Fibroblast of lung (primary cell): Measurements from ENCODE around the gene DYRK1A. TPM values are rescaled to one million over a fixed set of nuclear protein-coding genes. Genes with fewer than 3 reads are reported as not detected.

Source experiments
- DNase-seq, 2 donors: peaks; one replicate each; pipeline versions ENCODE4 v3.0.0 to v3.0.0-alpha.2; 2010; ENCODE audit warnings: low read depth in 2 of 2
- H2AFZ ChIP-seq: 2 replicates; pipeline ENCODE4 v1.5.1; 2012; ENCODE audit warnings: low read length, control low read depth, inconsistent platforms
- H3K27ac ChIP-seq: 2 replicates; pipeline ENCODE4 v1.5.1; 2011; ENCODE audit warnings: low read length, control low read depth; ENCODE audit not compliant: insufficient read depth
- H3K27me3 ChIP-seq: 2 replicates; pipeline ENCODE4 v1.5.1; 2011; ENCODE audit warnings: mild to moderate bottlenecking, low read length; ENCODE audit not compliant: control insufficient read depth, insufficient read depth
- H3K36me3 ChIP-seq: 2 replicates; pipeline ENCODE4 v1.5.1; 2011; ENCODE audit warnings: low read length; ENCODE audit not compliant: control insufficient read depth, insufficient read depth
- H3K4me1 ChIP-seq: 2 replicates; pipeline ENCODE4 v1.5.1; 2011; ENCODE audit warnings: low read length; ENCODE audit not compliant: control insufficient read depth, insufficient read depth; ENCODE audit errors: extremely low read depth
- H3K4me2 ChIP-seq: 2 replicates; pipeline ENCODE4 v1.5.1; 2011; ENCODE audit warnings: low read length, control low read depth; ENCODE audit not compliant: insufficient read depth; ENCODE audit errors: extremely low read depth
- H3K4me3 ChIP-seq, 4 experiments: fragments of 200-600 bp in 1 of 4; sonication (generic) in 1 of 4; replicated peaks in 1 of 4; 2 replicates each; pipeline ENCODE4 v1.5.1; 2011 to 2016; ENCODE audit warnings: low read length in 4 of 4, low read depth in 3 of 4, mild to moderate bottlenecking in 3 of 4, control low read depth in 2 of 4, inconsistent platforms in 1 of 4, mixed read lengths in 1 of 4; ENCODE audit not compliant: insufficient read depth in 1 of 4; ENCODE audit errors: control extremely low read depth in 1 of 4
- H3K79me2 ChIP-seq: 2 replicates; pipeline ENCODE4 v1.5.1; 2012; ENCODE audit warnings: mild to moderate bottlenecking, low read length, inconsistent platforms; ENCODE audit not compliant: control insufficient read depth, insufficient read depth
- H3K9ac ChIP-seq: 2 replicates; pipeline ENCODE4 v1.5.1; 2011; ENCODE audit warnings: mild to moderate bottlenecking, low read length, control low read depth; ENCODE audit not compliant: insufficient read depth
- H3K9me3 ChIP-seq: 2 replicates; pipeline ENCODE4 v1.5.1; 2012; ENCODE audit warnings: low read depth, low read length; ENCODE audit not compliant: control insufficient read depth, insufficient read depth
- H4K20me1 ChIP-seq: 2 replicates; pipeline ENCODE4 v1.5.1; 2011; ENCODE audit warnings: low read length; ENCODE audit not compliant: control insufficient read depth, insufficient read depth; ENCODE audit errors: extremely low read depth
- EZH2 ChIP-seq: IDR thresholded peaks from 2 replicates; pipeline ENCODE4 v1.5.1; 2012; ENCODE audit warnings: low read length, control low read depth, mild to moderate bottlenecking; ENCODE audit errors: missing control alignments
- polyA plus RNA-seq, 2 donors: library from polyadenylated mRNA; depleted of rRNA in 1 of 2; stranded (reverse) in 1 of 2; unstranded in 1 of 2; fragments of >200 nt; gene quantifications; 2 replicates each; pipeline ENCODE4 v1.2.1, GENCODE V29; 2011 to 2012; ENCODE audit warnings: missing spikeins in 1 of 2
- total RNA-seq: library from RNA; depleted of rRNA; stranded (reverse); fragments of >200 nt; gene quantifications from 2 replicates; pipeline ENCODE4 v1.2.1, GENCODE V29; 2014
- TF ChIP-seq, protein P1 (sequence below), 2 donors: IDR thresholded peaks in 1 of 2; conservative IDR thresholded peaks in 1 of 2; 1 replicate in 1 of 2; 2 replicates in 1 of 2; pipeline ENCODE4 v1.5.1; 2011 to 2012; ENCODE audit warnings: low read length in 2 of 2, control low read depth in 1 of 2, inconsistent platforms in 1 of 2, low read depth in 1 of 2, mild to moderate bottlenecking in 1 of 2

The DYRK1A gene
- total and polyA plus RNA-seq, 2 donors (not counting 1 experiment from before 2014, with no cell fraction given): 45.9 to 64.1 TPM

GRCh38 chr21:37338671-37339551 lies 27.7 kb upstream of the DYRK1A start:
- TF ChIP-seq EZH2: no peak
- Histone ChIP-seq H3K36me3 (no peaks in the 10 kb centered on the region), H3K79me2 (no peaks in the 10 kb centered on the region), H2AFZ (peak overlapping the region; percentile 20), H3K4me2 (peak overlapping the region; percentile 55), H3K27ac (peak overlapping the region; percentile 81), H4K20me1 (no peaks in the 10 kb centered on the region), H3K27me3 (no peaks in the 10 kb centered on the region), H3K4me3 (peak overlapping the region in 2 of 4 experiments; percentile 2 to 12), H3K9me3 (no peaks in the 10 kb centered on the region), H3K9ac (no peak overlapping the region), H3K4me1 (peaks cover 7% of the 10 kb centered on the region)
- peak; percentile 92 for DNase-seq

GRCh38 chr21:37339552-37339939 lies 27.0 kb upstream of the DYRK1A start:
- Histone ChIP-seq H4K20me1 (no peaks in the 10 kb centered on the region), H3K4me1 (peaks cover 7% of the 10 kb centered on the region), H3K9ac (no peak overlapping the region), H3K79me2 (no peaks in the 10 kb centered on the region), H2AFZ (no peak overlapping the region), H3K27ac (peak overlapping the region; percentile 81), H3K4me2 (peak overlapping the region; percentile 55), H3K27me3 (no peaks in the 10 kb centered on the region), H3K4me3 (no peak overlapping the region), H3K9me3 (no peaks in the 10 kb centered on the region), H3K36me3 (no peaks in the 10 kb centered on the region)
- no peak for TF ChIP-seq EZH2
- TF ChIP-seq, protein P1, sequence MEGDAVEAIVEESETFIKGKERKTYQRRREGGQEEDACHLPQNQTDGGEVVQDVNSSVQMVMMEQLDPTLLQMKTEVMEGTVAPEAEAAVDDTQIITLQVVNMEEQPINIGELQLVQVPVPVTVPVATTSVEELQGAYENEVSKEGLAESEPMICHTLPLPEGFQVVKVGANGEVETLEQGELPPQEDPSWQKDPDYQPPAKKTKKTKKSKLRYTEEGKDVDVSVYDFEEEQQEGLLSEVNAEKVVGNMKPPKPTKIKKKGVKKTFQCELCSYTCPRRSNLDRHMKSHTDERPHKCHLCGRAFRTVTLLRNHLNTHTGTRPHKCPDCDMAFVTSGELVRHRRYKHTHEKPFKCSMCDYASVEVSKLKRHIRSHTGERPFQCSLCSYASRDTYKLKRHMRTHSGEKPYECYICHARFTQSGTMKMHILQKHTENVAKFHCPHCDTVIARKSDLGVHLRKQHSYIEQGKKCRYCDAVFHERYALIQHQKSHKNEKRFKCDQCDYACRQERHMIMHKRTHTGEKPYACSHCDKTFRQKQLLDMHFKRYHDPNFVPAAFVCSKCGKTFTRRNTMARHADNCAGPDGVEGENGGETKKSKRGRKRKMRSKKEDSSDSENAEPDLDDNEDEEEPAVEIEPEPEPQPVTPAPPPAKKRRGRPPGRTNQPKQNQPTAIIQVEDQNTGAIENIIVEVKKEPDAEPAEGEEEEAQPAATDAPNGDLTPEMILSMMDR (conservative IDR thresholded peaks at IDR 0.05 in 1 of 2, IDR thresholded peaks at IDR 0.05 in 1 of 2; ENCODE audit: low read depth in 1 of 2, low read length in 2 of 2): no peak
- peak in 1 of 2 donors; percentile 6 for DNase-seq

DNA sequence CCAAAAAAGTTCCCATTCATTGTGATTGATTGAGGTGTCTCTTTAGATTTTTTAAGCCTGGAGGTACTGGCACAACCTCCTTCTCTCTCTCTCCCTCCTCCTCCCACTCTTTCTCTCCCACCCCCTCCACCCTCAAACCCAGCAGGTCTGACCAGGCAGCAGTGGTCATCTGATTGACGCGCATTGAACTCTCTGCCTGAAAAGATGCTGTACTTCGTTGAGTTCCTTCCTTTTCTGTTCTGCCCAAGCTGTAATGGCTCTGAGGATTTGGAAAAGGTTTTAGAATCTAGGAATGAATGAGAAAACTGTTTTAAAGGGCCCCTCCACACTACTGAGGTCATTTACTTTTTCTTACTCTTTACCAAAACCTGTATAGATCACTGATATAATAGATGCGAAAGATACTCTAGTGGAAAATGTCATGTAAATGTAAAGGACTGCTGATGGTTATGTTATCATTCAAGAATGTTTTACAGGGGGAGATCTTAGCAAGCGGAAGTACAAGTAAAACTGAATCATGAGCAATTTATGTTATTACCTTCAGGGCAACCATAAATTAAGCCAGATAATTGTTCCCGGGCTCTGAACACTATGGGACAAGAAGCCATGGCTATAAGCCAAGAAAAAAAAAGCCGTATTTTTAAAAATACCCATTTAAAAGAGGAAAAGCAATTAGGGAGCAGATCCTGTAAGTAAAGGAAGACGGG lies 25.2 kb upstream of the DYRK1A start:
- Histone ChIP-seq H3K9ac (no peak overlapping the region), H3K4me3 (no peak overlapping the region), H3K9me3 (no peaks in the 10 kb centered on the region), H3K4me2 (no peak overlapping the region), H4K20me1 (no peaks in the 10 kb centered on the region), H3K27me3 (no peaks in the 10 kb centered on the region), H3K36me3 (no peaks in the 10 kb centered on the region), H3K79me2 (no peaks in the 10 kb centered on the region), H3K27ac (no peak overlapping the region), H3K4me1 (peaks cover 7% of the 10 kb centered on the region), H2AFZ (no peak overlapping the region)
- no peak for TF ChIP-seq EZH2
- TF ChIP-seq, protein P1 (conservative IDR thresholded peaks at IDR 0.05 in 1 of 2, IDR thresholded peaks at IDR 0.05 in 1 of 2; ENCODE audit: low read depth in 1 of 2, low read length in 2 of 2): no peak
- peak in 1 of 2 donors; percentile 9 for DNase-seq
